HepG2 (cell line): ENCODE measurements around the gene HAPLN2. TPM values are rescaled to one million over a fixed set of nuclear protein-coding genes. Genes with fewer than 3 reads are reported as not detected.
A peak's percentile ranks its signal among the peaks of the same experiment; 100 is the strongest.

Experiments
- BATF2 ChIP-seq: sonication (generic); formaldehyde crosslinking; IDR thresholded peaks from 2 replicates; pipeline ENCODE4 v1.8.0; 2022; ENCODE audit warnings: mild to moderate bottlenecking, missing genetic modification reagents, moderate library complexity
- BRD4 ChIP-seq: sonication (generic); formaldehyde crosslinking; IDR thresholded peaks from 2 replicates; pipeline ENCODE4 v1.4.0; 2020; ENCODE audit warnings: missing genetic modification reagents
- CTCF ChIP-seq: sonication (generic); formaldehyde crosslinking; IDR thresholded peaks from 2 replicates; pipeline ENCODE4 v1.5.0; 2020; ENCODE audit warnings: mild to moderate bottlenecking, missing genetic modification reagents, moderate library complexity
- E2F2 ChIP-seq: sonication (generic); formaldehyde crosslinking; IDR thresholded peaks from 2 replicates; pipeline ENCODE4 v1.4.0; 2020; ENCODE audit warnings: missing genetic modification reagents, borderline replicate concordance
- JUND ChIP-seq: sonication (generic); formaldehyde crosslinking; IDR thresholded peaks from 2 replicates; pipeline ENCODE4 v1.8.0; 2022; ENCODE audit warnings: mild to moderate bottlenecking, missing genetic modification reagents
- MZF1 ChIP-seq: sonication (generic); formaldehyde crosslinking; IDR thresholded peaks from 2 replicates; pipeline ENCODE4 v1.8.1; 2023; ENCODE audit warnings: mild to moderate bottlenecking, missing genetic modification reagents, borderline replicate concordance
- PITX1 ChIP-seq: sonication (generic); formaldehyde crosslinking; IDR thresholded peaks from 2 replicates; pipeline ENCODE4 v1.5.1; 2020; ENCODE audit warnings: mild to moderate bottlenecking, missing genetic modification reagents
- SMC3 ChIP-seq: IDR thresholded peaks from 2 replicates; pipeline ENCODE4 v1.6.1; 2011; ENCODE audit warnings: low read length, improper control_type of control experiment
- SRSF9 ChIP-seq: fragments of 200-400 bp; formaldehyde crosslinking; IDR thresholded peaks from 2 replicates; pipeline ENCODE4 v1.6.1; 2018; ENCODE audit warnings: borderline replicate concordance, mild to moderate bottlenecking, low read depth, low read length; ENCODE audit not compliant: insufficient read depth, poor library complexity, severe bottlenecking
- STAG1 ChIP-seq: sonication (generic); formaldehyde crosslinking; IDR thresholded peaks from 2 replicates; pipeline ENCODE4 v1.4.0; 2020; ENCODE audit warnings: missing genetic modification reagents
- TARDBP ChIP-seq: sonication (generic); formaldehyde crosslinking; IDR thresholded peaks from 2 replicates; pipeline ENCODE4 v1.8.0; 2022; ENCODE audit warnings: mild to moderate bottlenecking, missing genetic modification reagents
- TEAD2 ChIP-seq: sonication (generic); formaldehyde crosslinking; IDR thresholded peaks from 2 replicates; pipeline ENCODE4 v1.9.0; 2021; ENCODE audit warnings: missing genetic modification reagents
- YY1 ChIP-seq: IDR thresholded peaks from 2 replicates; pipeline ENCODE4 v1.6.1; 2011; ENCODE audit warnings: low read length, low read depth, moderate library complexity, mild to moderate bottlenecking; ENCODE audit not compliant: insufficient read depth, insufficient replicate concordance
- ZBTB20 ChIP-seq: sonication (generic); formaldehyde crosslinking; IDR thresholded peaks from 2 replicates; pipeline ENCODE4 v1.8.1; 2023; ENCODE audit warnings: missing genetic modification reagents, low read depth, mild to moderate bottlenecking, borderline replicate concordance
- ZKSCAN1 ChIP-seq: fragments of 150-350 bp; IDR thresholded peaks from 2 replicates; pipeline ENCODE4 v1.6.1; 2014; ENCODE audit warnings: low read length
- ZNF337 ChIP-seq: sonication (generic); formaldehyde crosslinking; IDR thresholded peaks from 2 replicates; pipeline ENCODE4 v1.5.1; 2020; ENCODE audit warnings: missing genetic modification reagents, low read depth, mild to moderate bottlenecking, borderline replicate concordance
- ZNF382 ChIP-seq: sonication (generic); formaldehyde crosslinking; IDR thresholded peaks from 2 replicates; pipeline ENCODE4 v1.5.0; 2020; ENCODE audit warnings: missing genetic modification reagents, mild to moderate bottlenecking, borderline replicate concordance
- ZNF530 ChIP-seq: sonication (generic); formaldehyde crosslinking; IDR thresholded peaks from 2 replicates; pipeline ENCODE4 v1.5.0; 2020; ENCODE audit warnings: low read depth, mild to moderate bottlenecking, missing genetic modification reagents
- ZNF660 ChIP-seq: sonication (generic); formaldehyde crosslinking; IDR thresholded peaks from 2 replicates; pipeline ENCODE4 v1.5.1; 2020; ENCODE audit warnings: mild to moderate bottlenecking, low read depth, missing genetic modification reagents, borderline replicate concordance
- ZNF670 ChIP-seq: sonication (generic); formaldehyde crosslinking; IDR thresholded peaks from 2 replicates; pipeline ENCODE4 v1.8.0; 2022; ENCODE audit warnings: mild to moderate bottlenecking, missing genetic modification reagents, borderline replicate concordance
- ZNF768 ChIP-seq: sonication (generic); formaldehyde crosslinking; IDR thresholded peaks from 2 replicates; pipeline ENCODE4 v1.4.0; 2020; ENCODE audit warnings: missing genetic modification reagents
- ZNF773 ChIP-seq: sonication (generic); formaldehyde crosslinking; IDR thresholded peaks from 2 replicates; pipeline ENCODE4 v1.4.0; 2020; ENCODE audit warnings: missing genetic modification reagents, borderline replicate concordance
- polyA plus RNA-seq, 8 experiments: library from polyadenylated mRNA; depleted of rRNA in 3 of 8; stranded (reverse) in 7 of 8; unstranded in 1 of 8; fragments of >200 nt; fragmentation: Illumina TruSeq in 4 of 8; extraction: Trizol in 4 of 8; gene quantifications; 2 replicates each; pipeline versions ENCODE4 v1.2.1 to v1.2.3, GENCODE V29; 2011 to 2016; ENCODE audit warnings: low read depth in 4 of 8, missing spikeins in 1 of 8, mixed read lengths in 1 of 8; ENCODE audit not compliant: insufficient read depth in 1 of 8
- total RNA-seq, 5 experiments: library from RNA; depleted of rRNA; stranded (reverse); fragments of >200 nt; fragmentation: Illumina TruSeq; extraction: Trizol; gene quantifications; 2 replicates each; pipeline ENCODE4 v1.2.3, GENCODE V29; 2016; ENCODE audit warnings: low read depth in 1 of 5
- TF ChIP-seq, protein P1 (sequence below): IDR thresholded peaks from 2 replicates; pipeline ENCODE4 v1.6.1; 2012; ENCODE audit warnings: low read length, improper control_type of control experiment
- TF ChIP-seq, protein P2 (sequence below): sonication (generic); formaldehyde crosslinking; IDR thresholded peaks from 2 replicates; pipeline ENCODE4 v1.8.1; 2023; ENCODE audit warnings: mild to moderate bottlenecking, missing genetic modification reagents

HAPLN2 gene
- total and polyA plus RNA-seq, 2 of the 13 experiments (the other 11 are each of a cell fraction or from before 2014, with no cell fraction given), result not detected

DNA sequence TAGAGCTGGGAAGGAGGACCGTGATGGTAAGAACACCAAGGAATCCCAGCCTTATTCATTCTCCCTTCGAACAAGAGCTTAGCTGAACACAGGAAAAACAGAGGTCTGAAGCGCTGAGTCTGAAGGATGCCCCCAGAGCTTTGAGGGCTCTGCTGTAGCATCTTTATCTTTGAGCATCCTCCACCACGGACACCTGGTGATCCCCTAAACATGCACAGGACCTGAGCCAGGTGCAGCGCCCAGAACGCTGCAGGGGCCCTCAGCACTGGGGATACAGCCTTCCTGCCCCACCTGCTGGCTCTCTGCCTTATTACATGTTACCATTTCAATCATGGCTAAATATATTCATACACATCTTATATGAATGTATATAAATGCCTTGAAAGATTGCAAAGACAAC lies 10.2 kb upstream of the HAPLN2 start (continued):
- no peak for TF ChIP-seq TARDBP (CRISPR knock-in tag)
- no peak for TF ChIP-seq TEAD2 (CRISPR knock-in tag)
- no peak for TF ChIP-seq ZNF337
- no peak for TF ChIP-seq ZNF768 (CRISPR knock-in tag)
- TF ChIP-seq, protein P1, sequence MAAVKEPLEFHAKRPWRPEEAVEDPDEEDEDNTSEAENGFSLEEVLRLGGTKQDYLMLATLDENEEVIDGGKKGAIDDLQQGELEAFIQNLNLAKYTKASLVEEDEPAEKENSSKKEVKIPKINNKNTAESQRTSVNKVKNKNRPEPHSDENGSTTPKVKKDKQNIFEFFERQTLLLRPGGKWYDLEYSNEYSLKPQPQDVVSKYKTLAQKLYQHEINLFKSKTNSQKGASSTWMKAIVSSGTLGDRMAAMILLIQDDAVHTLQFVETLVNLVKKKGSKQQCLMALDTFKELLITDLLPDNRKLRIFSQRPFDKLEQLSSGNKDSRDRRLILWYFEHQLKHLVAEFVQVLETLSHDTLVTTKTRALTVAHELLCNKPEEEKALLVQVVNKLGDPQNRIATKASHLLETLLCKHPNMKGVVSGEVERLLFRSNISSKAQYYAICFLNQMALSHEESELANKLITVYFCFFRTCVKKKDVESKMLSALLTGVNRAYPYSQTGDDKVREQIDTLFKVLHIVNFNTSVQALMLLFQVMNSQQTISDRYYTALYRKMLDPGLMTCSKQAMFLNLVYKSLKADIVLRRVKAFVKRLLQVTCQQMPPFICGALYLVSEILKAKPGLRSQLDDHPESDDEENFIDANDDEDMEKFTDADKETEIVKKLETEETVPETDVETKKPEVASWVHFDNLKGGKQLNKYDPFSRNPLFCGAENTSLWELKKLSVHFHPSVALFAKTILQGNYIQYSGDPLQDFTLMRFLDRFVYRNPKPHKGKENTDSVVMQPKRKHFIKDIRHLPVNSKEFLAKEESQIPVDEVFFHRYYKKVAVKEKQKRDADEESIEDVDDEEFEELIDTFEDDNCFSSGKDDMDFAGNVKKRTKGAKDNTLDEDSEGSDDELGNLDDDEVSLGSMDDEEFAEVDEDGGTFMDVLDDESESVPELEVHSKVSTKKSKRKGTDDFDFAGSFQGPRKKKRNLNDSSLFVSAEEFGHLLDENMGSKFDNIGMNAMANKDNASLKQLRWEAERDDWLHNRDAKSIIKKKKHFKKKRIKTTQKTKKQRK, result no peak
- TF ChIP-seq E2F2 (CRISPR knock-in tag), result no peak
- TF ChIP-seq PITX1 (CRISPR knock-in tag), result no peak
- TF ChIP-seq SRSF9, result no peak
- TF ChIP-seq SMC3, result peak; percentile 49
- TF ChIP-seq ZBTB20, result no peak
- peak; percentile 71 for TF ChIP-seq CTCF (CRISPR knock-in tag)
- TF ChIP-seq MZF1, result no peak
- no peak for TF ChIP-seq JUND
- TF ChIP-seq ZNF660 (CRISPR knock-in tag), result no peak
- TF ChIP-seq ZKSCAN1, result no peak
- TF ChIP-seq ZNF530, result no peak
- peak; percentile 58 for TF ChIP-seq STAG1
- no peak for TF ChIP-seq ZNF773
- TF ChIP-seq YY1, result no peak
- TF ChIP-seq BRD4 (CRISPR knock-in tag), result no peak
- TF ChIP-seq, protein P2, sequence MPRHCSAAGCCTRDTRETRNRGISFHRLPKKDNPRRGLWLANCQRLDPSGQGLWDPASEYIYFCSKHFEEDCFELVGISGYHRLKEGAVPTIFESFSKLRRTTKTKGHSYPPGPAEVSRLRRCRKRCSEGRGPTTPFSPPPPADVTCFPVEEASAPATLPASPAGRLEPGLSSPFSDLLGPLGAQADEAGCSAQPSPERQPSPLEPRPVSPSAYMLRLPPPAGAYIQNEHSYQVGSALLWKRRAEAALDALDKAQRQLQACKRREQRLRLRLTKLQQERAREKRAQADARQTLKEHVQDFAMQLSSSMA (CRISPR knock-in tag), result no peak
- no peak for TF ChIP-seq ZNF382 (CRISPR knock-in tag)
- no peak for TF ChIP-seq ZNF670 (CRISPR knock-in tag)
- no peak for TF ChIP-seq BATF2 (CRISPR knock-in tag)
